IMR-90 (cell line): ENCODE results near the gene RAD51B. TPM values are rescaled to one million over a fixed set of nuclear protein-coding genes. Genes with fewer than 3 reads are reported as not detected.

Experiments used
- ATAC-seq: fragments of 200-7000 bp; cut with Tn5 transposase; 2 replicates; pipeline ENCODE4 v1.9.1; 2020; ENCODE audit warnings: low read depth, mild to moderate bottlenecking, moderate library complexity
- BruUV-seq: library from RNA; stranded (reverse); fragments of 400-500 nt; replicated peaks from 2 replicates; lab custom pipeline; 2021; lab: Mats Ljungman, UMichigan
- CTCF ChIA-PET: fragments of 300-600 bp; formaldehyde crosslinking; extraction: SDS; loops from one replicate; lab custom pipeline; 2021; ENCODE audit warnings: antibody characterized with exemption; lab: Yijun Ruan, JAX
- POLR2A ChIA-PET: fragments of 300-600 bp; sonication (Branson Sonifier 250); formaldehyde crosslinking; loops from one replicate; lab custom pipeline; 2022; ENCODE audit warnings: antibody characterized with exemption; ENCODE audit not compliant: unreplicated experiment; lab: Charles Lee
- DNase-seq: peaks from one replicate; pipeline ENCODE4 v3.0.0; 2013
- H2AFZ ChIP-seq: replicated peaks from 2 replicates; pipeline ENCODE3; 2013; ENCODE audit warnings: low read length, mild to moderate bottlenecking; ENCODE audit not compliant: poor library complexity
- H2AK5ac ChIP-seq: 2 replicates; pipeline ENCODE4 v1.6.1; 2013; ENCODE audit warnings: low read depth, low read length, inconsistent platforms
- H2AK9ac ChIP-seq: replicated peaks from 2 replicates; pipeline ENCODE3; 2013; ENCODE audit warnings: mild to moderate bottlenecking, low read depth, low read length, moderate library complexity; ENCODE audit not compliant: poor library complexity
- H2BK120ac ChIP-seq: 2 replicates; pipeline ENCODE4 v1.6.1; 2013; ENCODE audit warnings: low read depth, low read length, inconsistent platforms
- H2BK15ac ChIP-seq: 3 replicates; pipeline ENCODE4 v1.6.1; 2013; ENCODE audit warnings: low read depth, low read length, inconsistent platforms
- H2BK20ac ChIP-seq: 2 replicates; pipeline ENCODE4 v1.6.1; 2013; ENCODE audit warnings: low read depth, mild to moderate bottlenecking, inconsistent platforms, low read length, moderate library complexity
- H2BK5ac ChIP-seq: 2 replicates; pipeline ENCODE4 v1.6.1; 2013; ENCODE audit warnings: mild to moderate bottlenecking, low read depth, low read length, inconsistent platforms; ENCODE audit not compliant: poor library complexity, severe bottlenecking
- H3K14ac ChIP-seq: replicated peaks from 2 replicates; pipeline ENCODE4 v1.6.1; 2013; ENCODE audit warnings: low read depth, low read length, inconsistent platforms
- H3K18ac ChIP-seq: 2 replicates; pipeline ENCODE4 v1.6.1; 2013; ENCODE audit warnings: low read depth, low read length, control low read depth
- H3K23ac ChIP-seq: 2 replicates; pipeline ENCODE4 v1.6.1; 2013; ENCODE audit warnings: low read depth, low read length, inconsistent platforms
- H3K27ac ChIP-seq: 2 replicates; pipeline ENCODE4 v1.5.1; 2013; ENCODE audit warnings: mild to moderate bottlenecking, control low read depth, low read length; ENCODE audit not compliant: insufficient read depth
- H3K27me3 ChIP-seq: 2 replicates; pipeline ENCODE4 v1.6.1; 2013; ENCODE audit warnings: low read length; ENCODE audit not compliant: control insufficient read depth, insufficient read depth
- H3K36me3 ChIP-seq: 2 replicates; pipeline ENCODE4 v1.6.1; 2013; ENCODE audit warnings: low read length, mixed read lengths; ENCODE audit not compliant: control insufficient read depth, insufficient read depth
- H3K4ac ChIP-seq: 2 replicates; pipeline ENCODE4 v1.6.1; 2013; ENCODE audit warnings: low read depth, low read length, inconsistent platforms
- H3K4me1 ChIP-seq: 2 replicates; pipeline ENCODE4 v1.6.1; 2013; ENCODE audit warnings: low read length, mixed read lengths; ENCODE audit not compliant: control insufficient read depth, insufficient read depth
- H3K4me2 ChIP-seq: 2 replicates; pipeline ENCODE4 v1.6.1; 2013; ENCODE audit warnings: low read depth, mild to moderate bottlenecking, control low read depth, low read length, moderate library complexity
- H3K4me3 ChIP-seq: 2 replicates; pipeline ENCODE4 v1.5.1; 2013; ENCODE audit warnings: low read depth, mild to moderate bottlenecking, control low read depth, low read length, moderate library complexity; ENCODE audit not compliant: insufficient read depth
- H3K56ac ChIP-seq: 2 replicates; pipeline ENCODE4 v1.6.1; 2013; ENCODE audit warnings: low read length, inconsistent platforms; ENCODE audit not compliant: insufficient read depth; ENCODE audit errors: extremely low read depth
- H3K79me1 ChIP-seq, 2 experiments: 2 replicates each; pipeline ENCODE4 v1.6.1; 2013; ENCODE audit warnings: low read length in 2 of 2, inconsistent platforms in 1 of 2, low read depth in 1 of 2
- H3K9ac ChIP-seq: 2 replicates; pipeline ENCODE4 v1.6.1; 2013; ENCODE audit warnings: low read depth, low read length, control low read depth
- H3K9me1 ChIP-seq: 2 replicates; pipeline ENCODE4 v1.6.1; 2013; ENCODE audit warnings: low read length, inconsistent platforms; ENCODE audit not compliant: insufficient read depth
- H3K9me3 ChIP-seq: 2 replicates; pipeline ENCODE4 v1.6.1; 2013; ENCODE audit warnings: low read length; ENCODE audit not compliant: control insufficient read depth, insufficient read depth
- H4K20me1 ChIP-seq: 2 replicates; pipeline ENCODE4 v1.6.1; 2013; ENCODE audit warnings: low read length, inconsistent platforms; ENCODE audit not compliant: insufficient read depth
- H4K5ac ChIP-seq: 2 replicates; pipeline ENCODE4 v1.6.1; 2013; ENCODE audit warnings: mild to moderate bottlenecking, low read depth, low read length, control low read depth
- H4K8ac ChIP-seq, 2 experiments: 2 replicates each; pipeline ENCODE4 v1.6.1; 2013; ENCODE audit warnings: low read depth in 2 of 2, low read length in 2 of 2, control low read depth in 1 of 2, inconsistent platforms in 1 of 2
- H4K91ac ChIP-seq: 2 replicates; pipeline ENCODE4 v1.6.1; 2013; ENCODE audit warnings: low read depth, low read length, inconsistent platforms; ENCODE audit not compliant: insufficient read depth
- BHLHE40 ChIP-seq: fragments of 150-350 bp; IDR thresholded peaks from 2 replicates; pipeline ENCODE4 v1.6.1; 2016; ENCODE audit warnings: mild to moderate bottlenecking, low read depth, low read length
- CEBPB ChIP-seq: IDR thresholded peaks from 2 replicates; pipeline ENCODE4 v1.6.1; 2012; ENCODE audit warnings: low read depth, low read length, improper control_type of control experiment
- CHD1 ChIP-seq: IDR thresholded peaks from 2 replicates; pipeline ENCODE4 v1.6.1; 2012; ENCODE audit warnings: low read depth, low read length, improper control_type of control experiment
- CTCF ChIP-seq: conservative IDR thresholded peaks from 2 replicates; pipeline ENCODE4 v1.5.1; 2012; ENCODE audit warnings: mild to moderate bottlenecking, low read depth, low read length, improper control_type of control experiment
- ELK1 ChIP-seq: fragments of 150-350 bp; IDR thresholded peaks from 2 replicates; pipeline ENCODE4 v1.6.1; 2016; ENCODE audit warnings: low read depth, mild to moderate bottlenecking, low read length, moderate library complexity, borderline replicate concordance
- FOS ChIP-seq: fragments of 150-350 bp; IDR thresholded peaks from 2 replicates; pipeline ENCODE4 v1.6.1; 2016; ENCODE audit warnings: low read depth, low read length
- MAFK ChIP-seq: IDR thresholded peaks from 2 replicates; pipeline ENCODE4 v1.6.1; 2012; ENCODE audit warnings: low read depth, low read length, improper control_type of control experiment
- MAZ ChIP-seq: IDR thresholded peaks from 2 replicates; pipeline ENCODE4 v1.6.1; 2012; ENCODE audit warnings: low read depth, mild to moderate bottlenecking, low read length, improper control_type of control experiment, moderate library complexity, borderline replicate concordance
- MXI1 ChIP-seq: IDR thresholded peaks from 2 replicates; pipeline ENCODE4 v1.6.1; 2012; ENCODE audit warnings: low read depth, mild to moderate bottlenecking, low read length, moderate library complexity, borderline replicate concordance
- NFE2L2 ChIP-seq: fragments of 150-350 bp; IDR thresholded peaks from 2 replicates; pipeline ENCODE4 v1.6.1; 2016; ENCODE audit warnings: low read depth, mild to moderate bottlenecking, low read length
- POLR2A ChIP-seq: IDR thresholded peaks from 2 replicates; pipeline ENCODE4 v1.6.1; 2012; ENCODE audit warnings: mild to moderate bottlenecking, low read depth, low read length
- RAD21 ChIP-seq: IDR thresholded peaks from 2 replicates; pipeline ENCODE4 v1.6.1; 2012; ENCODE audit warnings: low read length, improper control_type of control experiment
- RCOR1 ChIP-seq: IDR thresholded peaks from 2 replicates; pipeline ENCODE4 v1.6.1; 2012; ENCODE audit warnings: mild to moderate bottlenecking, low read length, improper control_type of control experiment; ENCODE audit not compliant: insufficient replicate concordance
- RFX5 ChIP-seq: IDR thresholded peaks from 2 replicates; pipeline ENCODE4 v1.8.0; 2012; ENCODE audit warnings: low read depth, mild to moderate bottlenecking, low read length, moderate library complexity
- SMC3 ChIP-seq: fragments of 150-350 bp; IDR thresholded peaks from 2 replicates; pipeline ENCODE4 v1.6.1; 2016; ENCODE audit warnings: low read depth, mild to moderate bottlenecking, antibody characterized with exemption, low read length, moderate library complexity
- USF2 ChIP-seq: fragments of 150-350 bp; IDR thresholded peaks from 2 replicates; pipeline ENCODE4 v1.6.1; 2017; ENCODE audit warnings: mild to moderate bottlenecking, antibody characterized with exemption, low read length, low read depth
- WGBS, 2 experiments: methylation state at CpG; one replicate each; pipeline versions ENCODE4 v1.1.5 to v1.1.7; 2013; ENCODE audit warnings: missing lambda C conversion rate in 2 of 2; ENCODE audit not compliant: insufficient read length in 1 of 2; ENCODE audit errors: extremely low coverage in 2 of 2; 5-methylcytosine and 5-hydroxymethylcytosine counted together
- dilution Hi-C: fragments of 300-500 bp; cut with HindIII; formaldehyde crosslinking; loops from one replicate; pipeline ENCODE4 v1.14.3; 2018; ENCODE audit warnings: low sequenced_read_pairs; ENCODE audit not compliant: unreplicated experiment
- in situ Hi-C: fragments of 300-500 bp; cut with MboI; formaldehyde crosslinking; loops from 3 replicates; pipeline ENCODE4 v1.14.3; 2019; ENCODE audit warnings: low sequenced_read_pairs, inconsistent platforms, mixed read lengths
- intact Hi-C: fragments of 100-400 bp; cut with micrococcal nuclease; formaldehyde crosslinking; loops from 2 replicates; pipeline ENCODE4 v1.10.0; 2022
- polyA plus RNA-seq, 3 experiments: library from polyadenylated mRNA; depleted of rRNA; stranded (reverse); fragments of >200 nt; gene quantifications; 2 replicates each; pipeline ENCODE4 v1.2.3, GENCODE V29; 2012; ENCODE audit warnings: low replicate concordance in 1 of 3
- total RNA-seq: library from RNA; depleted of rRNA; stranded (reverse); fragments of >200 nt; gene quantifications from 2 replicates; pipeline ENCODE4 v1.2.3, GENCODE V29; 2012

RAD51B gene
- total and polyA plus RNA-seq, 2 of the 4 experiments (the other 2 are of a cell fraction): 5.1 to 18.8 TPM

GRCh38 chr14:68219407-68219806, 399.8 kb downstream of the RAD51B start:
- H3K23ac ChIP-seq: no peak overlapping the region
- no peaks in the 10 kb centered on the region for H3K9me1 ChIP-seq
- H2BK20ac ChIP-seq: no peak overlapping the region
- no peaks in the 10 kb centered on the region for H3K36me3 ChIP-seq
- ChIA-PET POLR2A (no interaction called here), CTCF (interaction anchor here (0.5 kb wide), 1 partner anchor 32 kb away, joined by 3 read pairs; no protein-coding TSS in a partner anchor)
- H3K4ac ChIP-seq: no peak overlapping the region
- H2AK5ac ChIP-seq: no peak overlapping the region
- no peaks in the 10 kb centered on the region for H3K79me1 ChIP-seq
- H4K20me1 ChIP-seq: no peaks in the 10 kb centered on the region
- no peak overlapping the region for H3K27ac ChIP-seq
- H2AFZ ChIP-seq: no peak overlapping the region
- H3K56ac ChIP-seq: no peak overlapping the region
- H2BK5ac ChIP-seq: no peak overlapping the region
- in situ Hi-C loops: no loop called here
- no peak overlapping the region for H2BK15ac ChIP-seq
- no peak overlapping the region for H3K4me2 ChIP-seq
- H3K9me3 ChIP-seq: no peaks in the 10 kb centered on the region
- no peaks in the 10 kb centered on the region for H3K4me1 ChIP-seq
- BruUV-seq: no TSS peak
- no peak overlapping the region for H3K14ac ChIP-seq
- no peak overlapping the region for H3K4me3 ChIP-seq
- intact Hi-C loops: no loop called here
- no peaks in the 10 kb centered on the region for H3K27me3 ChIP-seq
- H3K18ac ChIP-seq: no peak overlapping the region
- H4K5ac ChIP-seq: no peak overlapping the region
- dilution Hi-C loops: no loop called here
- no peak overlapping the region for H3K9ac ChIP-seq
- TF ChIP-seq SMC3 (no peak), RAD21 (no peak), RFX5 (no peak), POLR2A (no peak), MAZ (no peak), CEBPB (no peak), MAFK (no peak), RCOR1 (no peak), BHLHE40 (no peak), NFE2L2 (no peak), CTCF (no peak), FOS (no peak), ELK1 (no peak), USF2 (no peak), MXI1 (no peak), CHD1 (no peak)
- no peak overlapping the region for H4K8ac ChIP-seq
- H2BK120ac ChIP-seq: no peak overlapping the region; the same call in 1 of the 2 replicates
- DNase-seq (no peak), ATAC-seq (no peak)
- no peak overlapping the region for H2AK9ac ChIP-seq
- WGBS, 2 experiments: 90% methylated on average over 4 of the region's 7 CpGs; no CpG with 5 or more reads in 1 of the 2 experiments
- H4K91ac ChIP-seq: no peak overlapping the region
